GM11168 (cell line): Measurements from ENCODE around the gene LINGO4.

Experiments used
- in situ Hi-C: fragments of 300-500 bp; cut with MboI; formaldehyde crosslinking; loops from one replicate; pipeline ENCODE4 v1.12.0; 2022; ENCODE audit warnings: low sequenced_read_pairs; ENCODE audit not compliant: unreplicated experiment

The LINGO4 gene

DNA sequence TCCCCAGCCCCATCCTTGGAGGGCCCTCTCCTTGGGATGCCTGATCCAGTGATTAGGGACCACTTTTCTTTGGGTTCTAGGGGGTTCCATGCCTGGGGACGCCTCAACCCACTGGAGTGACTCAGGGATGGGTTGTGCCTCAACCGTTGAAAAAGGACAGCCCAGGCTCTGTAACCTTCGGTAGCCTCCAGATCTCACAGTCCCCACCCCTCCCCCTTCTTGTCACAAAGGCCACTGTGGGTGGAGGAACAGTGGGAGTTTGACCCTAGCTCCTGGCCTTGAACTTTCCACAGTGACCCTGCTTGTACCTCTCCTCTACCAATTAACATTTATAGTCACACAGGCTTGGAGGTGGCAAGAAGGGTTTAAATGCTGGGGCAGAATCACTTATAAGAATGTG lies 29.0 kb upstream of the LINGO4 start:
- in situ Hi-C loops = no loop called here

- in situ Hi-C loops = no loop called here
Observed at GRCh38 chr1:151833172-151833900, 28.1 kb upstream of the LINGO4 start.

GRCh38 chr1:151832318-151832980 lies 27.2 kb upstream of the LINGO4 start:
- in situ Hi-C loops = no loop called here

GRCh38 chr1:151831605-151832004 lies 26.4 kb upstream of the LINGO4 start, which contains the start of gene RORC:
Gene RORC, minus strand, starts transcription at chr1:151831802. Its CDS starts 38 bp downstream, at chr1:151831764.
- in situ Hi-C loops = no loop called here

DNA sequence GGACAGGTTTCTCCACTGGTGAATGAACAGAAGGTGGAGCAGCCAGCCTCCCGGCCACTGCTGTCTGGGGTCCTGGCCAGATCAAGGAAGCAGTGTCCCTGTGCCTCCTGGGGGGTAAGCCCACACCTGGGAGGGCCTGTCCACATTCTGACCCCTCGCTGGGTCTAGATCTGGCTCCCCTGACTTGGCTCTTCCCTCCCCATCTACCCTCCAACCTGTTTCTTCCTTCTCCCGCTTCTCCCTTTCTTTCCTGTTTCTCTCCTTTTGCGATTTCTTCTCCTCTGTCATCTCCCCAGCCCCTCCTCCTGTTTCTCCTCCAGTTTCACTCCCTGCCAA lies 26.0 kb upstream of the LINGO4 start:
- in situ Hi-C loops = no loop called here

GRCh38 chr1:151830055-151830454 lies 24.8 kb upstream of the LINGO4 start:
- in situ Hi-C loops = no loop called here

DNA sequence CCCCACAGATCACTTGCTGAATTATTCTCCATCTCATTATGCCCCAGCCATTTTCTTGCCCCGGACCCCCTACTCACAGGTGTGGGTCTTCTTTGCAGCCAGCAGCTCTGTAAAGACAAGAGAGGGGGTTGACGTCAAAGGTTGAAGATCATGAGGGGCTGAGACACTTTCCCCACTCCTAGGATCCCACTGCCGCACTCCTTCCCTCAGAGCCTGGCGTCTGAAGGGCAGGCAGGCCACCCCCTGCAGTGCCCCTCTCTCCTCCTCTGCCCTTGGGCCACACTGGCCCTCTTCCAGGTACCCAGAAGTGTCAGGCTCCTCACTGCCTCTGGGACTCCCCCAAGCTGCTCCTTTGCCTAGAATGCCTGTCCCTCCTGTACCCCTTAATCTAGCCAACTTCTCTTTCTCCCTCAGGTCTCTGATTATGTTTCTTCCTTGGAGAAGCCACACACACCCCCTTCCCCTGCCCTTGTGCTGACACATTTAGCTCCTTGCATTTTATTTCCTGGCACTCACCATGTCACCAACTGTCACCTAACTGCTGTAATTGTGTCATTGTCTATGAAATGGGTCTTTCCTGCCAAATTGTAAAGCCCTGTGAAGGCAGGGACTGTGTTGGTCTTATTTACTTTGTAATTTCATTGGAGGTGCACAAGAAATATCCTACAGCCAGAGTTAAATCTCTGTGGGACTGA lies 24.3 kb upstream of the LINGO4 start:
- in situ Hi-C loops = no loop called here

GRCh38 chr1:151828921-151829320 lies 23.7 kb upstream of the LINGO4 start:
- in situ Hi-C loops = no loop called here

GRCh38 chr1:151827853-151828252 lies 22.6 kb upstream of the LINGO4 start:
- in situ Hi-C loops = no loop called here

DNA sequence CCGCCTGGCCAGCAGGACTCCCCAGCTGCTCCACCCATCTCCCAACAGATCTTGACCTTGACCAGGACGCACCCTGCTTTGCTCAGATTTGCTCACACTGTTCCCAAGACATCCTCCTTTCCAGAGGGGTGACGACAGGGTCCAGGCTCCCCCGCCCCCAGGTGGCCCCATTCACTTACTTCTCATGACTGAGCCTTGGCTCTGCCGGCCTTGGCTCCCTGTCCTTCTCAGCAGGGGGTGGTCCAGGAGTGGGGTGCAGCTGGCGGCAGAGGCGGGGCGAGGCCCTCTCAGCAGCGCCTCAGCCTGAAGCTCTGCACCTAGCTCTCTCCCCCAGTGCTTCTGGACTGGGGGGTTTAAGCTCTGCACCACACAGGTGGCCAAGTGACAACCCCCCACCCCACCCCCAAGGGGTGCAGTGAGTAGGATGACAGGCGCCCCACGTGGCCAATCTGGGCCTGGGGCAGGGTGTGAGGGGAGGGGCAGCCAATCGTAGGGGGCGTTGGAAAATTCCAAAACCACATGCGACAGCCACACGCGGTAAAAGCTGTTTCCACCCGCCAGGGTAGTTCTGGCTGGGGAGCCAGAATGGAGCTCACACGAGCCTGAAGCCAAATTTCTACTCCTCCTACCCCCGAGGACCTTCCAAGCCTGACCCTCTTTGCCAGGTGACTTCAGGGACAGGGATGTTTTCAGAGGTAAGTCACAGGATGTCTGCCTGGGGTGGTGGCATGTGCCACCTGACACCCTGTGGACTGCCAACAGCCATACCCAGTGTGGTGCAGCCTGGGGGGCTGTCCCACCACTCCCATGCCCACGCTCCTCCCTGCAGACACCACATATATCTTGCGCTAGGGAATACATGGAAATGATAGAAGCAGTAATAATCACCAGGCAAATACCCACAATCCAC lies 20.8 kb upstream of the LINGO4 start:
- in situ Hi-C loops = no loop called here

GRCh38 chr1:151825204-151825603 lies 20.0 kb upstream of the LINGO4 start:
- in situ Hi-C loops = no loop called here

GRCh38 chr1:151823175-151823574 lies 18.0 kb upstream of the LINGO4 start:
- in situ Hi-C loops = no loop called here

DNA sequence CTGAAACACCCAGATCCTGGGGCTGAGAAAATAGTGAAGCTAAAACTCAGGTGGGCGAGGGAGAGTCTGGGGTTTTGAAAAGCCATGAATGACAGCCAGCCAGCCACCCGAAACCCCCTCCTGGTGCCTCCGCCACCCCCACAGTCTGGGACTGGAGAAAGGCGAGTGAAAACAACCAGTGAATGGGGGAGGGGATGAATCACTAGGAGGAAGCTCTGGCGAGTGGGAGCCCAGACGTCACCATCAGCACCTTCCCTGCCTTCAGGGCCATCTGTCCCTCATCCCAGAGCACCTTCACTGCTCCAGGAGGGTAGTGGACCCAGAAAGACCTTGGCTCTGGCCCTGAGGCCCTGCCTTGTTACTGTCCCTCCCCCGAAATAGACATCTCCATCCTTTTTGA lies 17.2 kb upstream of the LINGO4 start:
- in situ Hi-C loops = no loop called here

- in situ Hi-C loops = no loop called here
Observed at GRCh38 chr1:151820940-151821339, 15.7 kb upstream of the LINGO4 start.

- in situ Hi-C loops = no loop called here
Observed at GRCh38 chr1:151819976-151820623, 14.9 kb upstream of the LINGO4 start.

- in situ Hi-C loops = no loop called here
Observed at GRCh38 chr1:151819227-151819835, 14.1 kb upstream of the LINGO4 start.

DNA sequence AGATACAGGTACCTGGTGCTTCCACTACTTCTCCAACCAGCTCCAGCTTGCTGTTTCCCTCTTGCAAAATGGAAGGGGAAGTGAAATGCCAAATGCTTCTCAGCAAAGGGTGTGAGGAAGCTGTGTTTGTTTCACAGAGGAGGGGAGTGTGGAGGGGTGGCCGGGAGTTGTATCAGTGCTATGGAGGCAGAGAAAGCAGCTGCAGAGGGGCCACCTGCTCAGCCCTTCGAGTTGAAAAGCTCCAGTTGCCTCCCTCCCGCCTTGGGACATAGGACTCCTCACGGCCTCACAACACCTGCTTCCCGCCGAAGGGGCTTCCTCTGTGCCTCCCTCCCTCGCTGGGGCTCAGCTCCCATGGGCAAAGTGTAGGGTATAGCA lies 12.1 kb upstream of the LINGO4 start:
- in situ Hi-C loops = no loop called here

DNA sequence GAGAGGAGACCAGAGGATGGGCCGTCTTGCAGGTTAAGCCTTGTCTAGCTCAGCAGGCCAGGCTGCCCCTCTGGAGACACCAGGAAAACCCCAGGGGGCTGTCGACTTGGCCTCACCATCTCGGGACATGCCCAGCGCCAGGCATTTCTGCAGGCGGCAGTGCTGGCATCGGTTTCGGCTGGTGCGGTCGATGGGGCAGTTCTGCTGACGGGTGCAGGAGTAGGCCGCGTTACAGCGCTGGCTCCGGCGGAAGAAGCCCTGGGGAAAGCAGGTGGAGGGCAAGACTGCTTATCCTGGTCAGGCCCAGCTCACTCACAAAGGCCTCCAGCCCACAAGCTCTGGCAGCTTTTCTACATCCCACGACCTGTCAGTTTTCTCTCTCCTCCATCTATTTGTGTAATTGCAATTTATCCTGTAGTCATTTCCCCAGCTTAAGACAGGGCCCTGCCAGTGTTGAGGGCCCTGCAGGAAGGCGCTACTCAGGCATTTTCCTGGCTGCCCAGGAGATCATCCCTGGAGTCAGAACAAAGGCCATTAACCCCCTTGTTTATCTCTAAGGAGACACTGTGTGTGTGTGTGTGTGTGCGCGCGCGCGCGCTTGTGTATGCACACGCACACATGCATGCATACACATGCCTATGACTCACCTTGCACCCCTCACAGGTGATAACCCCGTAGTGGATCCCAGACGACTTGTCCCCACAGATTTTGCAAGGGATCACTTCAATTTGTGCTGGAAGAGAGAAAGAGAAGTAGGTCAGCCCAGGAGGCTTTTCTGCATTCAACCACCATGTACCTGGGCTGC lies 11.5 kb upstream of the LINGO4 start:
- in situ Hi-C loops = no loop called here
